Muscle of leg (tissue), 11 donors: ENCODE results near the gene ZNF672. TPM values are rescaled to one million over a fixed set of nuclear protein-coding genes. Genes with fewer than 3 reads are reported as not detected.

Experiments used
- DNase-seq: peaks from one replicate; pipeline ENCODE4 v3.0.0; 2013
- H3K27ac ChIP-seq: one replicate; pipeline ENCODE4 v1.5.1; 2013; ENCODE audit warnings: mild to moderate bottlenecking, low read length, control low read depth
- H3K27me3 ChIP-seq: one replicate; pipeline ENCODE4 v1.6.1; 2013; ENCODE audit warnings: low read length; ENCODE audit not compliant: control insufficient read depth, insufficient read depth
- H3K36me3 ChIP-seq: one replicate; pipeline ENCODE4 v1.6.1; 2013; ENCODE audit warnings: low read length; ENCODE audit not compliant: control insufficient read depth, insufficient read depth
- H3K4me1 ChIP-seq: one replicate; pipeline ENCODE4 v1.6.1; 2013; ENCODE audit warnings: low read length; ENCODE audit not compliant: control insufficient read depth, insufficient read depth
- H3K4me3 ChIP-seq: one replicate; pipeline ENCODE4 v1.5.1; 2013; ENCODE audit warnings: low read length, control low read depth
- H3K9me3 ChIP-seq: replicated peaks from 2 replicates; pipeline ENCODE4 v1.6.1; 2013; ENCODE audit warnings: low read depth, low read length; ENCODE audit not compliant: control insufficient read depth
- WGBS: methylation state at CpG from one replicate; pipeline ENCODE4 v1.1.5; 2013; ENCODE audit warnings: missing lambda C conversion rate; ENCODE audit not compliant: insufficient coverage; 5-methylcytosine and 5-hydroxymethylcytosine counted together
- polyA plus RNA-seq, 8 donors: library from polyadenylated mRNA; unstranded; fragments of 120-200 nt; gene quantifications; one replicate each; pipeline versions ENCODE4 v1.2.1 to v1.2.3, GENCODE V29; 2013; ENCODE audit warnings: inconsistent platforms in 1 of 8, low replicate concordance in 1 of 8; ENCODE audit not compliant: insufficient read length in 8 of 8, insufficient read depth in 1 of 8
- total RNA-seq: library from RNA; stranded (reverse); fragments of 120-200 nt; gene quantifications from one replicate; pipeline ENCODE4 v1.2.4, GENCODE V29; 2013

ZNF672 gene
- total and polyA plus RNA-seq, 9 donors, result 13.3 to 20.7 (median 17.9) TPM

GRCh38 chr1:248811514-248812490, 26.2 kb upstream of the ZNF672 start:
- DNase-seq, result no peak
- 69% methylated on average over 54 of the region's 57 CpGs for WGBS
- Histone ChIP-seq H3K4me1 (peaks cover 7% of the 10 kb centered on the region), H3K4me3 (no peak overlapping the region), H3K27ac (no peak overlapping the region), H3K9me3 (no peaks in the 10 kb centered on the region), H3K36me3 (peaks cover 50% of the 10 kb centered on the region), H3K27me3 (no peaks in the 10 kb centered on the region)

GRCh38 chr1:248812736-248813425, 25.1 kb upstream of the ZNF672 start:
- Histone ChIP-seq H3K4me3 (no peak overlapping the region), H3K27me3 (no peaks in the 10 kb centered on the region), H3K36me3 (peaks cover 54% of the 10 kb centered on the region), H3K9me3 (no peaks in the 10 kb centered on the region), H3K27ac (no peak overlapping the region), H3K4me1 (peaks cover 7% of the 10 kb centered on the region)
- DNase-seq, result no peak
- WGBS, result 96% methylated on average over 21 of the region's 23 CpGs

- no peaks in the 10 kb centered on the region for H3K27me3 ChIP-seq
- WGBS, result 82% methylated on average over 2 of the region's 8 CpGs
- no peak for DNase-seq
- H3K27ac ChIP-seq, result no peak overlapping the region
- no peaks in the 10 kb centered on the region for H3K9me3 ChIP-seq
- no peak overlapping the region for H3K4me3 ChIP-seq
- H3K36me3 ChIP-seq, result peaks cover 54% of the 10 kb centered on the region
- peaks cover 7% of the 10 kb centered on the region for H3K4me1 ChIP-seq
Measured at GRCh38 chr1:248813546-248813945, 24.5 kb upstream of the ZNF672 start.

GRCh38 chr1:248814351-248814750, 23.7 kb upstream of the ZNF672 start:
- Histone ChIP-seq H3K27me3 (no peaks in the 10 kb centered on the region), H3K4me1 (peaks cover 7% of the 10 kb centered on the region), H3K36me3 (peaks cover 60% of the 10 kb centered on the region), H3K27ac (no peak overlapping the region), H3K9me3 (no peaks in the 10 kb centered on the region), H3K4me3 (no peak overlapping the region)
- DNase-seq, result no peak
- WGBS, result 82% methylated on average over 13 of the region's 16 CpGs

- Histone ChIP-seq H3K27ac (no peak overlapping the region), H3K4me1 (peaks cover 5% of the 10 kb centered on the region), H3K9me3 (no peaks in the 10 kb centered on the region), H3K4me3 (no peak overlapping the region), H3K36me3 (peaks cover 65% of the 10 kb centered on the region), H3K27me3 (no peaks in the 10 kb centered on the region)
- no peak for DNase-seq
- WGBS, result 86% methylated on average over 7 of the region's 10 CpGs
Measured at GRCh38 chr1:248815407-248816034, 22.5 kb upstream of the ZNF672 start.

GRCh38 chr1:248816042-248816851, 21.8 kb upstream of the ZNF672 start:
- no peaks in the 10 kb centered on the region for H3K4me1 ChIP-seq
- DNase-seq, result no peak
- H3K9me3 ChIP-seq, result no peaks in the 10 kb centered on the region
- H3K4me3 ChIP-seq, result no peak overlapping the region
- no peaks in the 10 kb centered on the region for H3K27me3 ChIP-seq
- WGBS, result 90% methylated on average over 10 of the region's 13 CpGs
- H3K27ac ChIP-seq, result no peak overlapping the region
- peaks cover 66% of the 10 kb centered on the region for H3K36me3 ChIP-seq

GRCh38 chr1:248817065-248817464, 21.0 kb upstream of the ZNF672 start:
- Histone ChIP-seq H3K27me3 (no peaks in the 10 kb centered on the region), H3K36me3 (peaks cover 71% of the 10 kb centered on the region), H3K9me3 (no peaks in the 10 kb centered on the region), H3K4me3 (no peak overlapping the region), H3K27ac (no peak overlapping the region), H3K4me1 (peaks cover under 1% of the 10 kb centered on the region)
- WGBS, result 80% methylated on average over 2 of the region's 6 CpGs
- DNase-seq, result no peak

GRCh38 chr1:248818505-248819374, 19.3 kb upstream of the ZNF672 start:
- no peaks in the 10 kb centered on the region for H3K9me3 ChIP-seq
- H3K4me3 ChIP-seq, result no peak overlapping the region
- DNase-seq, result no peak
- no peak overlapping the region for H3K27ac ChIP-seq
- WGBS, result 100% methylated on average over 2 of the region's 5 CpGs
- no peaks in the 10 kb centered on the region for H3K27me3 ChIP-seq
- H3K36me3 ChIP-seq, result peaks cover 69% of the 10 kb centered on the region
- H3K4me1 ChIP-seq, result peaks cover 10% of the 10 kb centered on the region

- H3K36me3 ChIP-seq, result peaks cover 67% of the 10 kb centered on the region
- WGBS, result 71% methylated on average over 3 of the region's 7 CpGs
Measured at GRCh38 chr1:248820041-248820585, 17.9 kb upstream of the ZNF672 start.

More at GRCh38 chr1:248820041-248820585, 17.9 kb upstream of the ZNF672 start:
- Histone ChIP-seq H3K9me3 (no peaks in the 10 kb centered on the region), H3K27ac (no peak overlapping the region), H3K4me3 (no peak overlapping the region), H3K4me1 (peaks cover 24% of the 10 kb centered on the region), H3K27me3 (no peaks in the 10 kb centered on the region)
- DNase-seq, result no peak
